ENCODE results near the gene C17orf113. TPM values are rescaled to one million over a fixed set of nuclear protein-coding genes. Genes with fewer than 3 reads are reported as not detected.

Gene C17orf113
- total RNA-seq, 1 experiment from 2014 or later = 2.3 TPM

- no TSS peak for BruUV-seq (replicated peaks)
- no peak overlapping the region for H3K27ac ChIP-seq (ENCODE audit: low read depth, low read length)
- H3K79me2 ChIP-seq (ENCODE audit: insufficient read depth, low read length) = no peaks in the 10 kb centered on the region
- ATAC-seq = no peak
- H3K9me3 ChIP-seq (ENCODE audit: control insufficient read depth in 1 of 2, insufficient read depth in 1 of 2, low read depth in 1 of 2, low read length in 2 of 2) = no peaks in the 10 kb centered on the region
- no peak overlapping the region for H2AFZ ChIP-seq (ENCODE audit: low read depth, low read length, poor library complexity, severe bottlenecking)
- no peak overlapping the region for H3K4me2 ChIP-seq (ENCODE audit: low read length)
- ChIA-PET CTCF (interaction anchor here (1.4 kb wide), 1 partner anchor 45 kb away, joined by 4 read pairs; the partner anchor contains the start of gene DNAJC7), RAD21 (ENCODE audit: low non-redundant PET in 1 of 2, low total read pairs in 2 of 2, uncharacterized antibody in 2 of 2, unreplicated experiment in 2 of 2) (no interaction called here), POLR2A (no interaction called here)
- no peak overlapping the region for H3K9ac ChIP-seq (ENCODE audit: low read length)
- H3K9me2 ChIP-seq (ENCODE audit: insufficient read depth) = no peaks in the 10 kb centered on the region
- intact Hi-C loops (cut with micrococcal nuclease) = no loop called here
- no peak overlapping the region for H3K4me3 ChIP-seq (replicated peaks in 1 of 2; ENCODE audit: low read depth in 1 of 2, low read length in 2 of 2)
- DNase-seq (ENCODE audit: low read depth, low spot score) = no peak
- H3K36me3 ChIP-seq (ENCODE audit: control insufficient read depth in 1 of 2, insufficient read depth in 2 of 2, low read length in 2 of 2) = no peaks in the 10 kb centered on the region
- no peaks in the 10 kb centered on the region for H4K20me1 ChIP-seq (ENCODE audit: insufficient read depth)
- no peaks in the 10 kb centered on the region for H3K27me3 ChIP-seq (ENCODE audit: insufficient read depth, low read length)
- no peak for TF ChIP-seq EGR1 (IDR thresholded peaks at IDR 0.05; ENCODE audit: low read depth)
- no peak for TF ChIP-seq EZH2phosphoT487 (IDR thresholded peaks at IDR 0.05; ENCODE audit: borderline replicate concordance)
- no peak for TF ChIP-seq CEBPB (IDR thresholded peaks at IDR 0.05; ENCODE audit: low read depth)
- TF ChIP-seq SP1 (IDR thresholded peaks at IDR 0.05; ENCODE audit: low read depth) = no peak
- TF ChIP-seq JUND (IDR thresholded peaks at IDR 0.05) = no peak
- TF ChIP-seq ZNF274 (IDR thresholded peaks at IDR 0.05; ENCODE audit: low read depth, low read length) = no peak
- no peak for TF ChIP-seq CBX3 (IDR thresholded peaks at IDR 0.05; ENCODE audit: low read depth)
- no peak for TF ChIP-seq ZFX (IDR thresholded peaks at IDR 0.05)
- no peak for TF ChIP-seq EZH2 (IDR thresholded peaks at IDR 0.05)
- TF ChIP-seq MAX (IDR thresholded peaks at IDR 0.05) = no peak
- no peak for TF ChIP-seq YY1 (IDR thresholded peaks at IDR 0.05; ENCODE audit: extremely low read depth, insufficient replicate concordance, low read depth, low read length)
- TF ChIP-seq ZBTB33 (IDR thresholded peaks at IDR 0.05; ENCODE audit: extremely low read depth, insufficient replicate concordance, low read length) = no peak
- TF ChIP-seq ELF1 (IDR thresholded peaks at IDR 0.05; ENCODE audit: borderline replicate concordance, low read depth) = no peak
- no peak for TF ChIP-seq POLR2A (IDR thresholded peaks at IDR 0.05; ENCODE audit: borderline replicate concordance, extremely low read depth, insufficient read depth, insufficient read length)
- TF ChIP-seq ATF3 (IDR thresholded peaks at IDR 0.05) = no peak
- no peak for TF ChIP-seq REST (IDR thresholded peaks at IDR 0.05; ENCODE audit: low read depth)
- no peak for TF ChIP-seq CTCF (IDR thresholded peaks at IDR 0.05 in 2 of 3, conservative IDR thresholded peaks at IDR 0.05 in 1 of 3; ENCODE audit: borderline replicate concordance in 1 of 3, insufficient read depth in 1 of 3, low read depth in 2 of 3, low read length in 2 of 3)
- no peak for TF ChIP-seq SRF (IDR thresholded peaks at IDR 0.05; ENCODE audit: low read depth)
- peaks cover 2 to 9% of the 10 kb centered on the region in 2 experiments; a peak in 1 of 4 replicates for H3K4me1 ChIP-seq (ENCODE audit: control insufficient read depth in 1 of 2, insufficient read depth in 2 of 2, low read length in 2 of 2)
These were observed 12.3 kb upstream of the C17orf113 start for GRCh38 chr17:42062681-42063080.

All from HCT116 (cell line).